ENCODE data around the gene CARS1. TPM values are rescaled to one million over a fixed set of nuclear protein-coding genes. Genes with fewer than 3 reads are reported as not detected.

The CARS1 gene
- polyA plus RNA-seq, 12 donors, result 10.0 to 26.9 (median 21.0) TPM; not detected in 1

GRCh38 chr11:2960139-2960538 lies 97.1 kb downstream of the CARS1 start:
- no peak for DNase-seq

- DNase-seq, result no peak
These were observed 99.0 kb downstream of the CARS1 start for GRCh38 chr11:2958251-2958650.

DNA sequence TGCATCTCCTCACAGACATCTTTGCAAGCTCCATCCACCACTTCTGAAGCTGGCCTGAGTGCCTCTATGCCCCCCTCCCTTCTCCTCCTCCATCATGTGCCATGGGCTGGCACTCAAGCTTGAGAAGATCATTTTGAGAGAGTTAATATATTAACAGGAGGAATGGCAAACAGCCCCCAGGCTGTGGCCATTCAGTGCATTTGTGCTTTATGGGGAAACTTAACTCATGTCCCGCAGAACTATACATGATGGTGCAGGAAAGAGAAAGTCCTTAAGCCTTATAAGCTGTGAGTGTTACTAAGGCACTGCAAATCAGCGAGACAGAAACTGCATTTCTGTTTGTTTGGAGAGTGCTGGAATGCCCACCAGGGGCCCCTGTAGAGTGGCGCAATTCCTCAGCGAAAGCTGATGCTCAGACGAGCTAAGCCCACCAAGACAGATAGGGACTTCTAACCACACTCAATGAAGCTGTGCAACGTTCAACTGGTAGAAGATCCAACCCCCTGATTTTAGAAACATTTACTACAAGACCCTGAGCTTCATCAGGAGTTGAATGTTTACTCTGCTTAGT lies 101.2 kb downstream of the CARS1 start:
- DNase-seq, result no peak

DNA sequence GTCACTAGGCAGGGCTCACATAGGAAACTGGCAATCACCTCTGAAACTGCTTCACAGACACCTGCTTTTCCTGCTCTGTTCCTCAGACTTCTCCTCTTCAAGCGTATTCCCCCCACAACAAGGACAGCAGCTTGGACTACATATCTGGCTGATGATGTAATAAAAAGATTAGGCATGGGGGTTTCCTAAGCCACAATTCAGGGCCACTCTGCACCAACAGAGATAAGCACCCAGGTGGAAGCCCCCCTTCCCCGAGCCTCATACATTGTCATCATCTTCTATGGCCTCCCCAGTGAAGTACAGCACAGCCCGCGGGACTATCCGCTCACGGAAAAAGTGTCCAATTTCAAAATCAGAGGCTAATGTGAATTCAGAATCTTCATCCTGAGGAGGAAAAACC lies 103.0 kb downstream of the CARS1 start:
- DNase-seq, result no peak

DNA sequence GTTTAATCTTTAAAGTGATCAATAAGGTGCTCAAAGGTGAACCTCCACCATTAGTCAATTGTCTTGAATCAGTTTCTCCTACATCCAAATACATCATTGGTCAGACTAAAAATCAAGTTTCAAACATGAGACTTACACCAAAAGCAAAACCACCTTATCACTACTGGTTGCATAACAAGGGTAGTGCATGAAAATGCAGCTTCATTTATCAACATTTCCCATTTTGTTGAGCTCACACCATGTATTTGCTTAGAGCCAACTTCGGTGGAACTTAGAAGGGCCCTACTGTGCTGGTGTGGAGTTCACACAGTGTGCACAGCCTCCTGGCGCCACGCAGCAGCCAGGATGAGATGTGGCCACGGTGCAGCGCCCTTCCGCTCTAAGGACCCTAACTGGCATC lies 104.9 kb downstream of the CARS1 start:
- DNase-seq, result no peak

DNA sequence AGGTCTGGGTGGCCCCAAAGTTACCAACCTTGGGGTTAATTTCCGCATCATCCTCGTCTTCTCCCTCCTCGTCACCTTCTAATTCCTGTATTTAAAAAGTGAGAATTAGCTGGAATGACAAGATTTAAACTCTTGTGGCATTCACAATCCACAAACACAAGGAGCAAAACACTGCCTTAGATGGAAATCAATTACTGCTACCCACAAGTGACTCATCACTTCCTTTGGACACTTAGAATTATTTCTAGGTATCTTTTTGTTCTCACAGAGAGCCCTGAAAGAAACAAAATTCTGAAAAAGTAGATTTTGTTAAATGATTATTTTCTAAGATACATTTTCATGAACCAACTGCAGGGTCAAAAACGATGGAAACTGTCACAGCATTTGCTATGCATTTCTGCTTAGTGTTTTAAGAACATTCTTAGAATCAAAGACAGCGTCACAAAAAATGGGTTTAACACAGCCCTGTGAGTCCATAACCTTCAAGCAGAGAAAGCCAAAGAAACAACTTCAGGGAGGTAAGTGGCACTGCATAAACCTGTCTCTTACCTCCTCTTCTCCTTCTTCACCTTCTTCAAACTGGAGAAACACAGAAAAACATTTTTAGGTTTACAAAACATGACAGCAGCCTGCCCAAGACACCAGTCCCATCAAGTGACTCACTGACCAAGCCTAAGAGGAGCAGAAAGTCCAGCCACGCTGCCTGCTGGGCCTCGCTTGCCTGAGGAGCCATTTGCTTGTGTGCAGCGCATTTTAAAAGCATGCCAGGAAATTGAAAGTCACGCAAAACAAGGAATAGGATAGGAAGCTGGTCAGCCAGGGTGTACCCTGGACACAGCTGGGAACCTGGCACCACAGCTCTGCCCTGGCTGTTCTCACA lies 105.8 kb downstream of the CARS1 start:
- no peak for DNase-seq

Other genes with a start within 250 kb of the CARS1 start
- 1,000 to 10,000 TPM in 1 of 12 donors, 100 to 1,000 TPM in 11; 108 to 2,783 (median 163) TPM for gene CDKN1C, start 171.6 kb downstream of the CARS1 start, polyA plus RNA-seq (ENCODE audit: insufficient read length in 12 of 12)
- gene PHLDA2, start 128.0 kb downstream of the CARS1 start, polyA plus RNA-seq (ENCODE audit: insufficient read length in 12 of 12), result 1 to 10 TPM in 2 of 12 donors, under 1 TPM in 7, not detected in 3; 0.26 to 2.4 (median 0.50) TPM
- 100 to 1,000 TPM in 11 of 12 donors, not detected in 1; 102 to 170 (median 128) TPM for gene NAP1L4, start 65.1 kb downstream of the CARS1 start, polyA plus RNA-seq (ENCODE audit: insufficient read length in 12 of 12)
- 10 to 100 TPM in 10 of 12 donors, 1 to 10 TPM in 1, not detected in 1; 9.7 to 46.6 (median 13.4) TPM for gene OSBPL5, start 107.9 kb upstream of the CARS1 start, polyA plus RNA-seq (ENCODE audit: insufficient read length in 12 of 12)
- gene MRGPRG, start 161.4 kb upstream of the CARS1 start, polyA plus RNA-seq (ENCODE audit: insufficient read length in 12 of 12), result not detected
- gene MRGPRE, start 175.0 kb upstream of the CARS1 start, polyA plus RNA-seq (ENCODE audit: insufficient read length in 12 of 12), result not detected

All from muscle of arm (tissue), 12 donors.